K562 (cell line): ENCODE data around the gene KMT2E. TPM values are rescaled to one million over a fixed set of nuclear protein-coding genes. Genes with fewer than 3 reads are reported as not detected.

ENCODE experiments used
- ATAC-seq: fragments of 200-7000 bp; cut with Tn5 transposase; 3 replicates; pipeline ENCODE4 v1.9.1; 2020; ENCODE audit warnings: moderate library complexity
- BruUV-seq: library from RNA; stranded (reverse); fragments of 400-500 nt; replicated peaks from 2 replicates; lab custom pipeline; 2021; lab: Mats Ljungman, UMichigan
- CTCF ChIA-PET: fragments of 300-600 bp; formaldehyde crosslinking; extraction: SDS; loops from one replicate; lab custom pipeline; 2021; ENCODE audit warnings: low intra/inter-chr PET ratio; lab: Yijun Ruan, JAX
- POLR2A ChIA-PET: fragments of 300-600, 350-650 bp; sonication (Branson Sonifier 250); formaldehyde crosslinking; extraction: SDS; loops from one replicate; lab custom pipeline; 2021; ENCODE audit warnings: antibody characterized with exemption, inconsistent platforms; lab: Yijun Ruan, JAX
- DNase-seq, 4 experiments: peaks; one replicate each; pipeline versions ENCODE4 v3.0.0 to v3.0.0-alpha.2; 2011 to 2018; ENCODE audit warnings: low spot score in 3 of 4, mixed read lengths in 3 of 4; ENCODE audit errors: extremely low read depth in 1 of 4
- FAIRE-seq: peaks from 2 replicates; lab custom pipeline; 2011; peaks lifted over from hg19 to GRCh38; lab: Jason Lieb, UNC
- H2AFZ ChIP-seq: 2 replicates; pipeline ENCODE4 v1.6.0; 2011; ENCODE audit warnings: low read depth, low read length, control low read depth, inconsistent platforms
- H3K27ac ChIP-seq: fragments of 200-600 bp; 3 replicates; pipeline ENCODE4 v1.8.0; 2011; ENCODE audit warnings: low read depth, mild to moderate bottlenecking, control low read depth, inconsistent platforms, low read length, moderate library complexity, mixed read lengths; ENCODE audit errors: extremely low read depth
- H3K27me3 ChIP-seq, 2 experiments: fragments of 300-600 bp in 1 of 2; 2 replicates in 1 of 2; 3 replicates in 1 of 2; pipeline versions ENCODE4 v1.6.0 to v1.8.0; 2011; ENCODE audit warnings: inconsistent platforms in 2 of 2, low read length in 2 of 2, mild to moderate bottlenecking in 1 of 2, mixed read lengths in 1 of 2, moderate library complexity in 1 of 2; ENCODE audit not compliant: control insufficient read depth in 2 of 2, insufficient read depth in 2 of 2
- H3K36me3 ChIP-seq: fragments of 300-600 bp; 3 replicates; pipeline ENCODE4 v1.8.0; 2011; ENCODE audit warnings: mild to moderate bottlenecking, low read length, inconsistent platforms; ENCODE audit not compliant: control insufficient read depth, insufficient read depth
- H3K4me1 ChIP-seq, 2 experiments: fragments of 200-600 bp in 1 of 2; replicated peaks in 1 of 2; 2 replicates in 1 of 2; 3 replicates in 1 of 2; pipeline versions ENCODE4 v1.5.1 to v1.8.0; 2011; ENCODE audit warnings: inconsistent platforms in 2 of 2, low read length in 2 of 2, mild to moderate bottlenecking in 1 of 2, mixed read lengths in 1 of 2, moderate library complexity in 1 of 2; ENCODE audit not compliant: control insufficient read depth in 2 of 2, insufficient read depth in 2 of 2
- H3K4me2 ChIP-seq: 2 replicates; pipeline ENCODE4 v1.6.1; 2011; ENCODE audit warnings: low read length, control low read depth, inconsistent platforms, mixed read lengths; ENCODE audit not compliant: insufficient read depth
- H3K4me3 ChIP-seq: fragments of 200-600 bp; sonication (generic), shearing (Covaris generic); 2 replicates; pipeline ENCODE4 v1.5.1; 2016; ENCODE audit warnings: control low read depth, inconsistent platforms
- H3K79me2 ChIP-seq: fragments of 200-600 bp; 3 replicates; pipeline ENCODE4 v1.8.0; 2011; ENCODE audit warnings: low read length, inconsistent platforms; ENCODE audit not compliant: control insufficient read depth, insufficient read depth
- H3K9ac ChIP-seq, 2 experiments: 2 replicates each; pipeline versions ENCODE4 v1.6.0 to v1.6.1; 2011; ENCODE audit warnings: low read depth in 2 of 2, low read length in 2 of 2, control low read depth in 1 of 2, inconsistent platforms in 1 of 2, mild to moderate bottlenecking in 1 of 2, mixed read lengths in 1 of 2; ENCODE audit not compliant: insufficient read depth in 1 of 2
- H3K9me1 ChIP-seq: one replicate; pipeline ENCODE4 v1.6.0; 2011; ENCODE audit warnings: inconsistent platforms, mild to moderate bottlenecking, low read length, moderate library complexity; ENCODE audit not compliant: control insufficient read depth, insufficient read depth
- H3K9me3 ChIP-seq: replicated peaks from 2 replicates; pipeline ENCODE4 v1.5.1; 2011; ENCODE audit warnings: low read depth, low read length, inconsistent platforms; ENCODE audit not compliant: control insufficient read depth, insufficient read depth
- H4K20me1 ChIP-seq: replicated peaks from 2 replicates; pipeline ENCODE4 v1.6.1; 2011; ENCODE audit warnings: low read length, inconsistent platforms, mixed read lengths; ENCODE audit not compliant: control insufficient read depth, insufficient read depth
- FOXM1 ChIP-seq, 2 experiments: fragments of 450-650 bp in 1 of 2; sonication (generic) in 1 of 2; formaldehyde crosslinking in 1 of 2; IDR thresholded peaks; 2 replicates each; pipeline versions ENCODE4 v1.6.1 to v1.9.0; 2017 to 2022; ENCODE audit warnings: low read depth in 2 of 2, mild to moderate bottlenecking in 2 of 2, missing genetic modification reagents in 1 of 2, moderate library complexity in 1 of 2
- NEUROD1 ChIP-seq: fragments of 150-350 bp; IDR thresholded peaks from 2 replicates; pipeline ENCODE4 v1.6.1; 2014; ENCODE audit warnings: borderline replicate concordance, low read length, low read depth; ENCODE audit not compliant: partially characterized antibody
- POLR2H ChIP-seq: IDR thresholded peaks from 2 replicates; pipeline ENCODE4 v1.6.1; 2016; ENCODE audit warnings: missing genetic modification characterization, low read depth, mild to moderate bottlenecking, control low read depth, missing compliant biosample characterization, moderate library complexity
- RBM22 ChIP-seq: fragments of 200-400 bp; formaldehyde crosslinking; IDR thresholded peaks from 2 replicates; pipeline ENCODE4 v1.6.1; 2018; ENCODE audit warnings: low read length, low read depth; ENCODE audit not compliant: poor library complexity, severe bottlenecking
- WGBS: fragments of 100-300 bp; shearing (Covaris generic); methylation state at CpG from one replicate; pipeline ENCODE4 v1.1.6; 2016; ENCODE audit warnings: low coverage, mixed read lengths; ENCODE audit not compliant: insufficient coverage; ENCODE audit errors: missing lambda C conversion rate; 5-methylcytosine and 5-hydroxymethylcytosine counted together
- in situ Hi-C: fragments of 300-500 bp; cut with MboI; formaldehyde crosslinking; loops from 4 replicates; pipeline ENCODE4 v1.15.0; 2018; ENCODE audit warnings: inconsistent platforms, mixed read lengths
- intact Hi-C: fragments of 100-400 bp; cut with micrococcal nuclease; formaldehyde crosslinking; loops from 2 replicates; pipeline ENCODE4 v1.14.2; 2022
- polyA plus RNA-seq, 8 experiments: library from polyadenylated mRNA; depleted of rRNA in 4 of 8; stranded (reverse) in 5 of 8; unstranded in 3 of 8; fragments of >200 nt; fragmentation: Nextera tagmentation in 2 of 8; fragmentation: Illumina TruSeq in 1 of 8; extraction: Ambion mirVana in 2 of 8; extraction: Trizol in 1 of 8; gene quantifications; 2 replicates each; pipeline versions ENCODE4 v1.2.1 to v1.2.3, GENCODE V29; 2011 to 2014; ENCODE audit warnings: inconsistent platforms in 1 of 8, missing spikeins in 1 of 8
- total RNA-seq, 7 experiments: library from RNA; depleted of rRNA in 6 of 7; stranded (reverse); fragments of >200 nt in 6 of 7; fragmentation: Illumina TruSeq in 2 of 7; extraction: Trizol in 2 of 7; gene quantifications; 2 replicates each; pipeline versions ENCODE4 v1.2.1 to v1.2.3, GENCODE V29; 2011 to 2021; ENCODE audit warnings: low replicate concordance in 1 of 7

KMT2E gene
- total and polyA plus RNA-seq, 9 of the 15 experiments (the other 6 are each of a cell fraction or from before 2014, with no cell fraction given) = 8.9 to 55.3 (median 38.1) TPM

DNA sequence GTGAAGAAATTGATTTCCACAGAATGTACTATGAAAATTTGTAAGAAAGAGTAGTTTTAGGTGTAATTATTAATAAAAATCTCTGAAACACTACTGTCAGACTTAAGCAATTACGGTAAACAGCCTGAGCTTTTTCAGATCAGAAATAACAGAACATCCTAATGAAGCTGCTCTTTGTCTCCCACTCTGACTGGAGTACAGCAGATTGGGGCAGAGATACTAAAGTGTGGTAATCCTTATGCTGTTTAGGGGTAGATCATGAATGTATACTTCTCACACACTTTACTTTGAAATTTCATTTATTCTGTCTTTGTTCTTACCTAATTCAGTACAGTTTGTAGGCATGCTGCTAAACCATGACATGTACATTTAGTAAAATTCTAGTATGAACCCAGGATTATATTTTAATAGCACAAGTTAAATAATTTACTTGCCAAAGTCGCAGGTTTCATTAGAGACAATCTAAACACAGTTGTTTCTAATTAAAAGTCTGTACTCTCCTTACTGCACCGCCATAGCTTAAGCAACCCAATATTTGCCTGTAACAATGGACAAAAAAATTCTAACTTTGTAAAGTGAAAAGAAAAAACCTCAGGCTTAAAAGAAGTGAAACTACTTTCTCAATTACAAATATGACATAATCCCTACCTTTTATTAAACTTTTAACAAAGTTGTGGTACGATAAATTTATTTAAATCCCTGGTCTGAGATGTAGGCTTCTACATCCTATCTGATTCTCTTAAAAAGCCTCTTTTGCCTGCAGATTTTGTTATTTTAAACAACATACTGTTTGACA lies 88.8 kb downstream of the KMT2E start:
- Histone ChIP-seq H3K27ac (no peak overlapping the region), H3K27me3 (no peaks in the 10 kb centered on the region), H3K4me3 (no peak overlapping the region), H4K20me1 (no peaks in the 10 kb centered on the region), H3K79me2 (no peaks in the 10 kb centered on the region), H3K9ac (no peak overlapping the region), H3K36me3 (peaks cover 86% of the 10 kb centered on the region), H3K4me1 (no peaks in the 10 kb centered on the region), H3K9me3 (no peaks in the 10 kb centered on the region), H3K9me1 (no peaks in the 10 kb centered on the region), H3K4me2 (no peak overlapping the region), H2AFZ (no peak overlapping the region)
- DNase-seq = no peak
- intact Hi-C loops = no loop called here
- TF ChIP-seq NEUROD1 (no peak), POLR2H (tag) (peak; percentile 47; the same call in 1 of the 2 replicates)
- CTCF ChIA-PET = no interaction called here
- no TSS peak for BruUV-seq
- POLR2A ChIA-PET = no interaction called here
- no peak for ATAC-seq
- 93% methylated on average over 4 of the region's 4 CpGs for WGBS
- FAIRE-seq = no peak
- in situ Hi-C loops = no loop called here

DNA sequence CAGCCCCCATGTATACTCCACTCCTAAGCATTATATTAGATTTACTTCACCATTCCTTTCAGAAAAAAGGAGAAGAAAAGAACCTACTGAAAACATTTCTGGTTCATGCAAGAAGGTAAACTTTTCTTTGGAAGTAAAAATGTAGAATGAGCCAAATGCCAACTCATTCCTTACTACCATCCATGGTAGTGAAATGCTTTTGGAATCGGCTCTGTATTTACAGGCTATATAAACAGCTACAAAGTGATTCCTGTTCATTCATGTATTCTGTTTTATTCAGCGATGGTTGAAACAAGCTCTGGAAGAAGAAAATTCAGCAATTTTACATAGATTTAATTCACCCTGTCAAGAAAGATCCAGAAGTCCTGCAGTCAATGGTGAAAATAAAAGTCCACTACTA lies 91.6 kb downstream of the KMT2E start:
- intact Hi-C loops = loop anchor here (5.0 kb wide), 1 partner anchor 123 kb away; no protein-coding TSS in a partner anchor
- in situ Hi-C loops = no loop called here
- CTCF ChIA-PET = no interaction called here

More for the DNA sequence above, 91.6 kb downstream of the KMT2E start:
- WGBS = 94% methylated on average over 2 of the region's 2 CpGs
- POLR2A ChIA-PET = interaction anchor here (0.6 to 2.0 kb wide), 4 partner anchors 11 to 78 kb away, joined by 3 to 5 read pairs (median 4); no protein-coding TSS in a partner anchor
- Histone ChIP-seq H3K9me3 (no peaks in the 10 kb centered on the region), H3K27me3 (no peaks in the 10 kb centered on the region), H2AFZ (no peak overlapping the region), H3K4me2 (no peak overlapping the region)
- peak; percentile 17 for TF ChIP-seq RBM22
- no peak for TF ChIP-seq FOXM1 (IDR thresholded peaks at IDR 0.05; ENCODE audit: low read depth)
- TF ChIP-seq FOXM1 (CRISPR knock-in tag; IDR thresholded peaks at IDR 0.05; ENCODE audit: low read depth) = no peak
- TF ChIP-seq, all 486 proteins: peak for 1
- H3K9ac ChIP-seq = no peak overlapping the region
- no peak overlapping the region for H3K4me3 ChIP-seq
- no TSS peak for BruUV-seq
- ATAC-seq (no peak), FAIRE-seq (no peak), DNase-seq (no peak)
- H3K4me1 ChIP-seq = no peaks in the 10 kb centered on the region
- no peaks in the 10 kb centered on the region for H4K20me1 ChIP-seq
- no peaks in the 10 kb centered on the region for H3K9me1 ChIP-seq
- no peaks in the 10 kb centered on the region for H3K79me2 ChIP-seq
- peaks cover 93% of the 10 kb centered on the region for H3K36me3 ChIP-seq
- H3K27ac ChIP-seq = no peak overlapping the region; the same call in 2 of the 3 replicates
